ENCODE data around the gene ATP5ME.
A peak's percentile ranks its signal among the peaks of the same experiment; 100 is the strongest.

ATP5ME gene

DNA sequence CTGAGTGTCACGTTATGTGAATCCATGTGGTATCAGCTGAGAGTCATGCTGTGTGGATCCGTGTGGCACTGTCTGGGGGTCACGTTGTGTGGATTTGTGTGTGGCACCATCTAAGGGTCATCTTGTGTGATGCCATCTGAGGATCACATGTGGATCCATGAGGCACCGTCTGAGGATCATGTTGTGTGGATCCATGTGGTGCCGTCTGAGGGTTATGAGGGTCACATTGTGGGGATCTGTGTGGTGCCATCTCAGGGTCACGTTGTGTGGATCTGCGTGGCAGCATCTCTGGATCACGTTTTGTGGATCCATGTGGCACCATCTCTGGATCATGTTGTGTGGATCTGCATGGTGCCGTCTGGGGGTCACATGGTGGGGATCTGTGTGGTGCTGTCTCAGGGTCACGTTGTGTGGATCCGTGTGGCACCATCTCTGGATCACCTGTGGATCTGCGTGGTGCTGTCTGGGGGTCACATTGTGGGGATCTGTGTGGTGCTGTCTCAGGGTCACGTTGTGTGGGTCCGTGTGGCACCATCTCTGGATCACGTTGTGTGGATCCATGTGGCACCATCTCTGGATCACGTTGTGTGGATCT, 41.8 kb downstream of the ATP5ME start:
- no peak for DNase-seq

DNA sequence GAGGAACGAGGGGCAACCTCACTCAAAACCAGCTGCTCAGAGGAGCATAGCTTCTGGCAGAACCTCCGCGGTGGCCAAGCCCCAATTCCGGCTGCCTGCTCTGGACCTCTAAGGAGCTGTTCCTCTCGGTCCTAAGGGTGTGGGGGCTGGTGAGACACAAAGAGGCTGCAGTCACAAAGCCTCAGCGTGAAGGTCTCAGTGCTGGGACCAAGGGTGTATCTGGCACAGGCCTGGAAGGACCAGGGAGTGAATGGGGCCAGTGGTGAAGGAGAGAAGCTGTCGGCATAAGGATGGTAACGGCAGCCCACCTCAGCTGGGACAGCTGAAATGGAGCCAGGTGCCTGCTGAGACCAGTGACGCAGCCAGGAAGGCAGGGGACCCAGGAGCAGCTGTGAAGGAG, 43.4 kb downstream of the ATP5ME start:
- DNase-seq, result no peak

DNA sequence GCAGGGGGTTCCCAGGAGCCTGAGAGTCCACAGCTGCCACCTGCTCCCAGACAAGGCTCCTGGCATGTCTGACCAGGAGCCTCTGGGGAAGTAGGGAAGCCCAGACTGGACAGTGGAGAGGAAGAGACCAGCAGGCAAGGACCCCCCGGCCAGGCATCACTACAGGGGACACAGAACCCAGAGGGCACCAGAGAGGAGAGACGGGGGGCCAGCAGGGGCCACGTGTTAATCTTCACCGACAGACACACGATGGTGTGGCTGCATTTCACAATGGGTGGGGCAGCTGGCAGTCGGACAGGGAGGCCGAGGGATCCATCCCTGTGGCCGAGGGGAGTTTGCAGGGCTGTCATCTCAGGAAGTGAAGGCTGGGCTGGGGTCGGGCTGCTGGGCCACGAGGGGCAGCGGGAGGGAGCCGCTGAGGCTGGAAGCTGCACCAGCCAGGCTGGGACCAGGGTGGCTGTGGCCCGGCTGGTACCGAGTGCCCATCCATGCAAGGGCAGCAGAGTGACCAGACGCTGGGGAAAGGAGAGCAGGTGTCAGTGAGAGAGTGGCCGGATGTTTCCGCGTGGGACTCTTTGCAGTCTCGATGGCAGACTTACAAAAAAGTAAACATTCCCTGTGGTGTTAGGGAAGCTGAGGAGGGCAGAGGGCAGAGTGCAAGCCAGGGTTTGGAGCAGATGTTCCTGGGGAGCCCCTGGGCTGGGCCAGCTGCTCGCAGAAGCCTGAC, 44.0 kb downstream of the ATP5ME start:
- no peak for DNase-seq

DNA sequence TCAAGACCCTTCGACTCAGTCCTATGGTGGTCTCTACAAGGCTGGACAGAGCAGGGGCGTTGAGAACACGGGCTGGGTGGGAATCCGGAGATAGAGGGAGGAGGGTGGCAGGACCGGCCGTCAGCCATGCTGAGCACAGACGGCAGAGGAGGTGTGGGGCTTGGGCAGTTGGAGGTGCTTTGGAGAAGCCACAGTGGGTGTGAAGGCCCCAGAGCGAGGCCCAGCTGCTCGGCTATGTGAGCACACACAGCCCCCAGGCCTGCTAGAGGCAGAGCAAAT, 44.5 kb downstream of the ATP5ME start:
- no peak for DNase-seq

DNA sequence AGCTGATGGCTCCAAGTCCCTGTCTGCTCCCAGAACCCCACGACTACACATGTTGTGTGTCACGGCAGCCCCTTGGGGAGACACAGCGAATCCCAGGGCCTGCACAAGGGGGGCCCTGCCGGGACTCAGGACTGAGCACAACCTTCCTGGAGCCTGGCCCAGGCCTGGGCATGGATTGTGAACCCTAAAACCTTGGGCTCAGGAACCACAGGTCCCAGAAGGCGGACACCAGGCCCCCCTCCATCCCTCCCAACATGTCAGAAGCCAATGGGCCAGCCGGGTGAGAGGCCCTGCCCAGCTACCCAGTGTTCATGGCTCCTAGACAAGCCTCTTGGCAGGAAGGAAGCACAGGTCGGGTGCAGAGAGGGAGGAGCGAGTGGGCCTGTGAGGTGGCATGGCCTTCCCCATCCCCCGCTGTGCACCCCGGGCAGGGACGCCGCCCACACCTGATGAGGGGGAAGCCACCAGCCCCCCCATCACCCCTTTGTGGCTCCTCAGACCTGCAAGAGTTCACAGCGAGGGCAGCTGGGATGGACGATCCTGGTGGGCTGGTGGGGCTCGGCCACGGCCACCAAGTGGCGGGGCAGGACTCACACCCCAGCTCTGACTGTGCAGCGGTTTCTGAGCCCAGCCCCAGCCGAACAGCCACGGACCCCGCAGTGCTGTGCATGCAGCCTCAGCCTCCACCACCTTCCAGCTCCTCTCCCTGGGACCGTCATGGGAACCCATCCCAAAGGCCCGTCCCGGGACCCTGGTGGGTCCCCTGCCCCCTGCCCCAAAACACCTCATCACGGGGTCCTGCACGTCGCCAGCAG, 45.0 kb downstream of the ATP5ME start:
- DNase-seq, result no peak

DNA sequence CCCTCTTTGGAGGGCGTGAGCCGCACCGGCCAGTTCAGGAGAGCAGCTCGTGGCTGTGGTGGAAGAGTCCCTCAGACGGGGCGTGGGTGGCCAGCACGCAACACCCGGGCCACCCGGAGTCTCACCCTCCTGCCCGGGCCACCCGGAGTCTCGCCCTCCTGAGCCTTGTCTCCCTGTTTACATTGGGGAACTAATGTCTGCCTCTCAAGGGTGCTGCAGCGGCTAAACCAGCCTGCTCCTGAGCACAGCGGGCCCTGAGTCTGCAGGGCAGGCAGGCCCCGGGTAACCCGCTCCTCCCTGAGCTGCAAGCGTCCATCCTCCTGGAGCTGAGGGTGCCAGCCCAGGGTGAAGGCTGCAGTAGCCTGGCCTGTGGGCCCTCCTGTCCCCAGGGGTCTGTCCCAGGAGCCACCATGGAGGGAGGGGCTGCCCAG, 45.8 kb downstream of the ATP5ME start:
- no peak for DNase-seq

DNA sequence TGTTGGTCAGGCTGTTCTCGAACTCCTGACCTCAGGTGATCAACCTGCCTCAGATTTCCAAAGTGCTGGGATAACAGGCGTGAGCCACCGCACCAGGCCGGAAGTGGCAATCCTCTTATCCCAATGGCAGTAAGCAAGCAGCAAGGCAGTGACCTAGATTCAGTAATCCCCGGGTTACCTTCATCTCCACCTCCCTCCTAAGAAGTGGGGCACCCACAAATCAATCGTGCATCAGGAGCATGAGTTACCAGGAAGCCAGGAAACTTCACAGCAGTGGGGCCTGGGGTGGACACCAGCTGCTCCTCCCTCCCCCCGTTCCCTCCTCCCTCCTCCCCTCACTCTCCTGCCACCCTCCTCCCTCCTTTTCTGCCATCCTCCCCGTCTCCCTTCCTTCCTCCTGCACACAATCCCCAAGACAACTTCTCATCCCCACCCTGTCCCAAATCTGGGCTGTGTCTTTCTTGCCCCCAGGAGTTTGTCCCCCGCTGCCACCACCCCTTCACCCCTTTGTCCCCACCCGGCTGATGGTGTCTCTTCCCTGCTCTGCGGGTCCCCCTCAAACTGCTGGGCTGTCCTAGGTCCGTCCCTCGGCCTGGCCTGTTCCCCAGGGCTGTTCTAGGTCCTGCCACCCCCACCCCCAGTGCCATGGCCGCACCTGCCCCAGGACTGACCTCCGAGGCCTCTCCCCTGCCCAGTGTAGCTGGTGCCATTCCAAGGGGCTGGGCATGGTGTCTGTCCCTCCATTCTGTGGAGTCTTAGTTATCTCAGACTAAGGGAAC, 46.5 kb downstream of the ATP5ME start:
- no peak for DNase-seq

DNA sequence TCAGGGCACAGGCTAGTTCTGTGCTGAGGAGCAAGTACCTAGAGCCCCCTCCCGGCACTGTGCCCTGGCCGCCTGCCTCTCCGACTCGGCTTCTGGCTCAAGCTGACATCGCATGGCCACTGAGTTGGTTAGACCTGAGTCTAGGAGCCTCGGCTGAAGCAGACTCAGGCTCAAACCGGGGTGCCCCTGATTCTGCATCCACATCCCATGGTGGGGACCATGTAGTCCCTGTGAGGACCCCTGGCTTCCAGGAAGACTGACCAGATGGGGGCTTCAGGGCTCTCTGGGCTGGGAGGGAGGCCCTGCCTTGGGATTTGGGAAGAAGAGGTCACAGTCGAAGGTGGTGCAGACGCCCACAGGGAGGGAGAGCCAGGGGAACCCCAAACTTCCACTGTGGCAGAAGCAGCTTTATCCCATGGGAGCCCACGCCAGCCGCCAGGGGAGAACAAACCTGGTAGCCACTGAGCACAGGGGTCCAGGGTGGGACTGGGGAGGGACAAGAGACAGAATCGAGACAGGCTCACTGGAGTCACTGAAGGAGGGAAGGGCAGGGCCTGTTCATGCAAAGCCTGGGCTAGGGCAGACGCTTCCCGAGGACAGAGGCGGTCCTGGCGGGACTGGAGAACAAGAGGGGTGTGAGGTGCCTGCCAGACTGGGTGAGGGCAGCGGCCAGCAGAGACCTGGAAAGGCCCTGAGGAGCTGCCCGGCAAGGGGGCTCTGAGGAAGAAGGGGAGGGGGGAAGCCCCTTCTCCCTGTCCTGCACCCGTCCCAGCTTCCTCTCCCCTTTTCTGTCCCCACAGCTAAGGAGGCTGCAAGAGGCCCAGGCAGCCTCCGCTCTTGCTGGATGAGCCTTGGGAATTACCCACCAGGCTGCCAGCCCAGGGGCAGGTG, 47.6 kb downstream of the ATP5ME start:
- no peak for DNase-seq

DNA sequence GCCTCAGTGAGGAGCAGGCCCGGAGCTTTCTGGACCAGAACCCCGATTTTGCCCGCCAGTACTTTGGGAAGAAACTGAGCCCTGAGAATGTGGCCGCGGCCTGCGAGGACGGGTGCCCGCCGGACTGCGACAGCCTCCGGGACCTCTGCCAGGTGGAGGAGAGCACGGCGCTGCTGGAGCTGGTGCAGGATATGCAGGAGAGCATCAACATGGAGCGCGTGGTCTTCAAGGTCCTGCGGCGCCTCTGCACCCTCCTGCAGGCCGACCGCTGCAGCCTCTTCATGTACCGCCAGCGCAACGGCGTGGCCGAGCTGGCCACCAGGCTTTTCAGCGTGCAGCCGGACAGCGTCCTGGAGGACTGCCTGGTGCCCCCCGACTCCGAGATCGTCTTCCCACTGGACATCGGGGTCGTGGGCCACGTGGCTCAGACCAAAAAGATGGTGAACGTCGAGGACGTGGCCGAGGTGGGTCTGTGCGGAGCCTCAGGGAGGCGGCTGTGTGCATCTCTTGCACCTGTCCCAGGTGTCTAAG, 48.4 kb downstream of the ATP5ME start:
- DNase-seq, result no peak

DNA sequence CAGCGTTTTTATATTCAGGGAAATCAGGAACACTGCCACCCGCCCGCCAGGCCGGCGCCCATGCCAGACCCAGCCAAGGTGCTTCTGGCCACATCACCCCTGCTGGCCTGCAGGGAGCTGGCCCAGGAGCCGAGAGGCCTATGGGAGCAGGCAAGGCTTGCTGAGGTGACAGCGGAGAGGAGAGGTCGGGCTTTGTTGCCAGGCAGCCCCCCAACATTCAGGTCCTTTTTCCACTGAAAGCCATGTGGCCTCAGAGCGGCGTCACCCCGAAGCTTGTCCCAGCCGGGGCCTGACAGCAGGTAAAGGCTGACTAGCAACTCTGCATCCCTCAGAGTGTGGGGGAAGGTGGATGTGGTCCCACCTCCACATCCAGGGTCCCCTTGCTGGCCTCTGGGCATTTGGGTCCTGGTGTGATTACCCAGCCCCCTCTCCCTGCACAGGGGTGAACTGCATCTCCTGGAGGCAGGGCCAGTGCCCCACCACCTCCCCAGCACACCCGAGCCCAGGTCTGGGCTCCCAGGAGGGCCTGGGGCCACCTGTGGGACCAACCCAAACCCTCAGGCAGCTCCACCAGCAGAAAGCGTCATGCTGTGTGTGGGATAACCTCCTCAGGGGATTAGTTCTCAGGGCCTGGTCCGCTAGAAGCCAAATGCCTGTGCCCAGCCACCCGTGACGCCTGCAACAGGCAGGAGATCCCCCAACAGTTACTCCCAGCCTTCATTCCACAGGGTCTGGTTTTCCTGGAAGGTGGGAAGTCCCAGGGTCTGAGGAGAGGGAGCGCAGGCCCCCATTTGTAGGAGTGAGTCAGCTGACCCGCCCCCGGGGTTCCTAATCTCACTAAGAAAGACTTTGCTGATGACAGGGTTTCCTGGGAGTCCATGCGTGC, 49.1 kb downstream of the ATP5ME start, which contains the start of gene PDE6B:
TSS of gene PDE6B (plus strand) at position 869 of the 886 bp plus-strand sequence. CDS start 54 bp downstream, outside the sequence.
- no peak for DNase-seq

DNA sequence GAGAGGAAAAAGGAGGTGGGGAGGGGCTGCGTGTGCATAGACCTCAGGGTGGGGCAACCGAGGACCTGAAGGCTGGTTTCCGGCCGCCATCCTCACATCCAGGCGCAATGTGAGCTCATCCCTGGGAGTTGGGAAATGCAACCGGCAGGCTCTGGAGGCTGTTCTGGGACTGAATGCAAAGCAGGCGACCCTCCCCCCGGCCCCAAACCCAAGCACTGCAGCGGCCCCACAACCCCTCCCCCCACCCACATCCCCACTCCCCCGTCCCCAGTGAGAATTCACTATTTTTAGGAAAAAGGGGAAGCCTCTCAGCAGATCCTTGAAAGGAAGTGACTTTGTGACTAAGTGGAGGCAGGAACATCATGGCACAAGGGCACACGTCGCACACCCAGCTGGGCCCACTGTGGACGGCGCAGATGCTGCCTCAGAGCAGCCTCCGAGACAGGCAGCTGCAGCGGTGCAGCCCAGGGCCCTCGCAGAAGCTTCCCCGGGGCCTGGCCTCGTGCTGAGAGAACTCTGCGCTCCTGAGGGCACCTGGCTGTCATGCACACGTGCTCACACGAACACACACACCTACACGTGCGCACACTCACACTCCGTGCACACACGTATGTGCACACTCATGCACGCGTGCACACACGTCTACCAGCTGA, 50.0 kb downstream of the ATP5ME start:
- DNase-seq, result peak; percentile 18 to 47

DNA sequence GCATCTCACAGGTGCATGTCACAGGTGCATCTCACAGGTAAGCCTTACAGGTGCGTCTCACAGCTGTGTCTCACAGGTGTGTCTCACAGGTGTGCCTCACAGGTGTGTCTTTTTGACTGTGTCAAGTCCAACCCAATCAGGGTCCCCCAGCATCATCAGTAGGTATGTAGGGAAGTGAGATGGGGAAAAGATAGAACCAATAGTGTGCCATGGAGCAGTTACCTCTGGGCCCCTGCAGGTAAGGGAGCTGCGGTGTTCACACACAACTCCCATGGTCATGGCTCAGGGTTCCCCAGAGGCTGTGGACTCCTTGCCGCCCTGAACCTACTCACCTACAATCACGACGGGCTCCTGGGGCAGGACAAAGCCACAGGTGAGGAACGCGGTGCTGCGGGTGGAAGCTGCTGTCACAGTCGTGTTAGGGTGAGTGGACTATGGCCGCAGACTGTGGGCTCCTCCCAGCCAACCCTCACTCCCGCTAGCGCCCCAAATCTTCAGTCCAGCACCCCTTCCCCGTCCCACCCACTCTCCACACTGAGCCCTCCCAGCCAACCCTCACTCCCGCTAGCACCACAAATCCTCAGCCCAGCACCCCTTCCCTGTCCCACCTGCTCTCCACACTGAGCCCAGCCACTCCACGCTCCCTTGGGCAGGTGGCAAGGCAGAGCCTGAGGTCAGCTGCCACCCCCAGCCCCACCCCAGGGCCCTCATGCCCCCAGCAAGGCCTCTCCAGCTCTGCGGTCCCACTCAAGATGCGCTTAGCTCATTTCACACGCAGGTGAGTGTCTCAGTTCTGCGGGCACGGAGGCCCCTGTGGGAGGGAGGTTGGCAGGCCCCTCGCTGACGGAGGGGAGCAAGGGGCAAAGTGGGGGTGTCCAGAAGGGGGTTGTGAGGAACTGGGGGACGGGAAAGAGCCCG, 50.8 kb downstream of the ATP5ME start:
- no peak for DNase-seq

Measured in Kasumi-1 (cell line).